GM12878 (cell line): ENCODE data around the gene RBM4B.

Source experiments
- CTCF ChIP-seq, 3 experiments: IDR thresholded peaks in 2 of 3; conservative IDR thresholded peaks in 1 of 3; 2 replicates each; pipeline ENCODE4 v1.5.1; 2011; ENCODE audit warnings: low read depth in 3 of 3, low read length in 3 of 3, mild to moderate bottlenecking in 3 of 3, control low read depth in 2 of 3, moderate library complexity in 2 of 3, inconsistent platforms in 1 of 3, mixed read lengths in 1 of 3; ENCODE audit not compliant: control insufficient read depth in 2 of 3, insufficient read depth in 1 of 3; ENCODE audit errors: extremely low read depth in 1 of 3
- DPF2 ChIP-seq: fragments of 450-650 bp; IDR thresholded peaks from 2 replicates; pipeline ENCODE4 v1.6.1; 2017; ENCODE audit warnings: mild to moderate bottlenecking
- JUNB ChIP-seq: IDR thresholded peaks from 2 replicates; pipeline ENCODE4 v1.6.1; 2016; ENCODE audit warnings: antibody characterized with exemption, mild to moderate bottlenecking
- POLR2AphosphoS5 ChIP-seq: IDR thresholded peaks from 2 replicates; pipeline ENCODE4 v1.6.1; 2011; ENCODE audit warnings: mild to moderate bottlenecking, low read length, inconsistent platforms
- SRF ChIP-seq, 2 experiments: IDR thresholded peaks; 2 replicates each; pipeline ENCODE4 v1.6.1; 2011; ENCODE audit warnings: low read depth in 2 of 2, low read length in 2 of 2, mild to moderate bottlenecking in 1 of 2, moderate library complexity in 1 of 2
- ZNF217 ChIP-seq: fragments of 450-650 bp; IDR thresholded peaks from 2 replicates; pipeline ENCODE4 v1.6.1; 2017; ENCODE audit warnings: antibody characterized with exemption, mild to moderate bottlenecking
- ZNF274 ChIP-seq: IDR thresholded peaks from one replicate; pipeline ENCODE4 v1.8.0; 2011; ENCODE audit not compliant: insufficient read length, insufficient read depth
- TF ChIP-seq, protein P1 (sequence below): fragments of 450-650 bp; IDR thresholded peaks from 2 replicates; pipeline ENCODE4 v1.6.1; 2017; ENCODE audit warnings: antibody characterized with exemption, mild to moderate bottlenecking, moderate library complexity
- TF ChIP-seq, protein P2 (sequence below): fragments of 450-650 bp; IDR thresholded peaks from 2 replicates; pipeline ENCODE4 v1.6.1; 2016; ENCODE audit warnings: mild to moderate bottlenecking
- TF ChIP-seq, protein P3 (sequence below): IDR thresholded peaks from 2 replicates; pipeline ENCODE4 v1.6.1; 2012; ENCODE audit warnings: low read depth, low read length, improper control_type of control experiment

- TF ChIP-seq, protein P1, sequence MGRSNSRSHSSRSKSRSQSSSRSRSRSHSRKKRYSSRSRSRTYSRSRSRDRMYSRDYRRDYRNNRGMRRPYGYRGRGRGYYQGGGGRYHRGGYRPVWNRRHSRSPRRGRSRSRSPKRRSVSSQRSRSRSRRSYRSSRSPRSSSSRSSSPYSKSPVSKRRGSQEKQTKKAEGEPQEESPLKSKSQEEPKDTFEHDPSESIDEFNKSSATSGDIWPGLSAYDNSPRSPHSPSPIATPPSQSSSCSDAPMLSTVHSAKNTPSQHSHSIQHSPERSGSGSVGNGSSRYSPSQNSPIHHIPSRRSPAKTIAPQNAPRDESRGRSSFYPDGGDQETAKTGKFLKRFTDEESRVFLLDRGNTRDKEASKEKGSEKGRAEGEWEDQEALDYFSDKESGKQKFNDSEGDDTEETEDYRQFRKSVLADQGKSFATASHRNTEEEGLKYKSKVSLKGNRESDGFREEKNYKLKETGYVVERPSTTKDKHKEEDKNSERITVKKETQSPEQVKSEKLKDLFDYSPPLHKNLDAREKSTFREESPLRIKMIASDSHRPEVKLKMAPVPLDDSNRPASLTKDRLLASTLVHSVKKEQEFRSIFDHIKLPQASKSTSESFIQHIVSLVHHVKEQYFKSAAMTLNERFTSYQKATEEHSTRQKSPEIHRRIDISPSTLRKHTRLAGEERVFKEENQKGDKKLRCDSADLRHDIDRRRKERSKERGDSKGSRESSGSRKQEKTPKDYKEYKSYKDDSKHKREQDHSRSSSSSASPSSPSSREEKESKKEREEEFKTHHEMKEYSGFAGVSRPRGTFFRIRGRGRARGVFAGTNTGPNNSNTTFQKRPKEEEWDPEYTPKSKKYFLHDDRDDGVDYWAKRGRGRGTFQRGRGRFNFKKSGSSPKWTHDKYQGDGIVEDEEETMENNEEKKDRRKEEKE, result no peak
- TF ChIP-seq CTCF (IDR thresholded peaks at IDR 0.05 in 2 of 3, conservative IDR thresholded peaks at IDR 0.05 in 1 of 3; ENCODE audit: control insufficient read depth in 2 of 3, extremely low read depth in 1 of 3, insufficient read depth in 1 of 3, low read depth in 3 of 3, low read length in 3 of 3) (no peak), JUNB (no peak), SRF (IDR thresholded peaks at IDR 0.05; ENCODE audit: low read depth in 2 of 2, low read length in 2 of 2) (no peak), ZNF274 (no peak), POLR2AphosphoS5 (no peak), ZNF217 (no peak), DPF2 (no peak)
- TF ChIP-seq, protein P2, sequence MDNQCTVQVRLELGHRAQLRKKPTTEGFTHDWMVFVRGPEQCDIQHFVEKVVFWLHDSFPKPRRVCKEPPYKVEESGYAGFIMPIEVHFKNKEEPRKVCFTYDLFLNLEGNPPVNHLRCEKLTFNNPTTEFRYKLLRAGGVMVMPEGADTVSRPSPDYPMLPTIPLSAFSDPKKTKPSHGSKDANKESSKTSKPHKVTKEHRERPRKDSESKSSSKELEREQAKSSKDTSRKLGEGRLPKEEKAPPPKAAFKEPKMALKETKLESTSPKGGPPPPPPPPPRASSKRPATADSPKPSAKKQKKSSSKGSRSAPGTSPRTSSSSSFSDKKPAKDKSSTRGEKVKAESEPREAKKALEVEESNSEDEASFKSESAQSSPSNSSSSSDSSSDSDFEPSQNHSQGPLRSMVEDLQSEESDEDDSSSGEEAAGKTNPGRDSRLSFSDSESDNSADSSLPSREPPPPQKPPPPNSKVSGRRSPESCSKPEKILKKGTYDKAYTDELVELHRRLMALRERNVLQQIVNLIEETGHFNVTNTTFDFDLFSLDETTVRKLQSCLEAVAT, result no peak
- TF ChIP-seq, protein P3, sequence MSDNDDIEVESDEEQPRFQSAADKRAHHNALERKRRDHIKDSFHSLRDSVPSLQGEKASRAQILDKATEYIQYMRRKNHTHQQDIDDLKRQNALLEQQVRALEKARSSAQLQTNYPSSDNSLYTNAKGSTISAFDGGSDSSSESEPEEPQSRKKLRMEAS, result no peak
These were observed 29.3 kb upstream of the RBM4B start for GRCh38 chr11:66706989-66707388.
